ENCODE results near the gene FCN3.
A peak's percentile ranks its signal among the peaks of the same experiment; 100 is the strongest.

FCN3 gene

GRCh38 chr1:27336756-27337155, 37.9 kb downstream of the FCN3 start:
- H3K4me3 ChIP-seq (ENCODE audit: low read depth, low read length): no peak overlapping the region
- no peak for TF ChIP-seq CTCF (IDR thresholded peaks at IDR 0.05; ENCODE audit: borderline replicate concordance, insufficient read depth, low read depth, low read length)

- H3K4me3 ChIP-seq (ENCODE audit: low read depth, low read length): no peak overlapping the region
- TF ChIP-seq CTCF (IDR thresholded peaks at IDR 0.05; ENCODE audit: borderline replicate concordance, insufficient read depth, low read depth, low read length): no peak
These were observed 38.9 kb downstream of the FCN3 start for GRCh38 chr1:27335506-27336422.

- no peak for TF ChIP-seq CTCF (IDR thresholded peaks at IDR 0.05; ENCODE audit: borderline replicate concordance, insufficient read depth, low read depth, low read length)
These were observed 40.8 kb downstream of the FCN3 start for GRCh38 chr1:27333717-27334279.

GRCh38 chr1:27332536-27333281, 41.9 kb downstream of the FCN3 start:
- H3K4me3 ChIP-seq (ENCODE audit: low read depth, low read length): no peak overlapping the region
- TF ChIP-seq CTCF (IDR thresholded peaks at IDR 0.05; ENCODE audit: borderline replicate concordance, insufficient read depth, low read depth, low read length): peak; percentile 92

More at GRCh38 chr1:27333717-27334279, 40.8 kb downstream of the FCN3 start:
- H3K4me3 ChIP-seq (ENCODE audit: low read depth, low read length): no peak overlapping the region

- no peak overlapping the region for H3K4me3 ChIP-seq (ENCODE audit: low read depth, low read length)
- TF ChIP-seq CTCF (IDR thresholded peaks at IDR 0.05; ENCODE audit: borderline replicate concordance, insufficient read depth, low read depth, low read length): no peak
These were observed 42.7 kb downstream of the FCN3 start for GRCh38 chr1:27331922-27332321.

GRCh38 chr1:27331426-27331825, 43.2 kb downstream of the FCN3 start:
- no peak overlapping the region for H3K4me3 ChIP-seq (ENCODE audit: low read depth, low read length)
- no peak for TF ChIP-seq CTCF (IDR thresholded peaks at IDR 0.05; ENCODE audit: borderline replicate concordance, insufficient read depth, low read depth, low read length)

Measured in GM12875 (cell line).